K562 (cell line): ENCODE results near the gene CCDC167. TPM values are rescaled to one million over a fixed set of nuclear protein-coding genes. Genes with fewer than 3 reads are reported as not detected.

Source experiments
- CEBPG ChIP-seq, 3 experiments: fragments of 200-800 bp in 1 of 3; sonication (Bioruptor generic) in 1 of 3; sonication (generic) in 1 of 3; formaldehyde crosslinking in 1 of 3; IDR thresholded peaks in 2 of 3; conservative IDR thresholded peaks in 1 of 3; 2 replicates each; pipeline versions ENCODE4 v1.6.1 to v1.8.0; 2016 to 2022; ENCODE audit warnings: missing compliant biosample characterization in 2 of 3, missing genetic modification characterization in 2 of 3, mild to moderate bottlenecking in 1 of 3, missing genetic modification reagents in 1 of 3
- ELF1 ChIP-seq: fragments of 200-800 bp; sonication (Bioruptor generic); IDR thresholded peaks from 2 replicates; pipeline ENCODE4 v1.6.1; 2016; ENCODE audit warnings: missing genetic modification characterization, missing compliant biosample characterization
- ELK3 ChIP-seq: fragments of 450-650 bp; formaldehyde crosslinking; IDR thresholded peaks from 2 replicates; pipeline ENCODE4 v1.4.0; 2020; ENCODE audit warnings: mild to moderate bottlenecking
- ERF ChIP-seq: fragments of 450-650 bp; formaldehyde crosslinking; IDR thresholded peaks from 2 replicates; pipeline ENCODE4 v1.4.0; 2020; ENCODE audit warnings: mild to moderate bottlenecking, mixed read lengths
- HEY1 ChIP-seq: fragments of 250-450 bp; sonication (Bioruptor Pico); IDR thresholded peaks from 2 replicates; pipeline ENCODE4 v1.5.0; 2020; ENCODE audit warnings: mild to moderate bottlenecking, moderate library complexity, borderline replicate concordance
- MAFG ChIP-seq: fragments of 450-650 bp; conservative IDR thresholded peaks from 2 replicates; pipeline ENCODE4 v1.6.1; 2016; ENCODE audit warnings: missing genetic modification characterization, missing compliant biosample characterization
- PBX2 ChIP-seq, 2 experiments: IDR thresholded peaks in 1 of 2; conservative IDR thresholded peaks in 1 of 2; 2 replicates each; pipeline ENCODE4 v1.6.1; 2016; ENCODE audit warnings: low read depth in 2 of 2, mild to moderate bottlenecking in 1 of 2, missing compliant biosample characterization in 1 of 2, missing genetic modification characterization in 1 of 2, moderate library complexity in 1 of 2
- PKNOX1 ChIP-seq: fragments of 450-650 bp; IDR thresholded peaks from 2 replicates; pipeline ENCODE4 v1.6.1; 2016
- XRCC5 ChIP-seq: fragments of 200-400 bp; formaldehyde crosslinking; IDR thresholded peaks from 2 replicates; pipeline ENCODE4 v1.6.1; 2017; ENCODE audit warnings: low read depth, mild to moderate bottlenecking, low read length
- ZBTB8A ChIP-seq: fragments of 450-650 bp; IDR thresholded peaks from 2 replicates; pipeline ENCODE4 v1.6.1; 2018; ENCODE audit warnings: mild to moderate bottlenecking, moderate library complexity; ENCODE audit not compliant: partially characterized antibody
- ZNF407 ChIP-seq: fragments of 450-650 bp; IDR thresholded peaks from 2 replicates; pipeline ENCODE4 v1.6.1; 2016; ENCODE audit warnings: low read depth
- ZNF695 ChIP-seq: fragments of 450-650 bp; formaldehyde crosslinking; IDR thresholded peaks from 2 replicates; pipeline ENCODE4 v1.4.0; 2020; ENCODE audit warnings: mild to moderate bottlenecking, moderate library complexity
- polyA plus RNA-seq, 8 experiments: library from polyadenylated mRNA; depleted of rRNA in 4 of 8; stranded (reverse) in 5 of 8; unstranded in 3 of 8; fragments of >200 nt; fragmentation: Nextera tagmentation in 2 of 8; fragmentation: Illumina TruSeq in 1 of 8; extraction: Ambion mirVana in 2 of 8; extraction: Trizol in 1 of 8; gene quantifications; 2 replicates each; pipeline versions ENCODE4 v1.2.1 to v1.2.3, GENCODE V29; 2011 to 2014; ENCODE audit warnings: inconsistent platforms in 1 of 8, missing spikeins in 1 of 8
- total RNA-seq, 7 experiments: library from RNA; depleted of rRNA in 6 of 7; stranded (reverse); fragments of >200 nt in 6 of 7; fragmentation: Illumina TruSeq in 2 of 7; extraction: Trizol in 2 of 7; gene quantifications; 2 replicates each; pipeline versions ENCODE4 v1.2.1 to v1.2.3, GENCODE V29; 2011 to 2021; ENCODE audit warnings: low replicate concordance in 1 of 7

Gene CCDC167
- total and polyA plus RNA-seq, 9 of the 15 experiments (the other 6 are each of a cell fraction or from before 2014, with no cell fraction given) = 26.0 to 114 (median 45.2) TPM

- peak; percentile 48; the same call in 1 of the 2 replicates for TF ChIP-seq ELF1
- peak; percentile 70; the same call in 1 of the 2 replicates for TF ChIP-seq PKNOX1
- TF ChIP-seq HEY1 = no peak
- no peak for TF ChIP-seq MAFG (tag)
- no peak for TF ChIP-seq PBX2 (CRISPR knock-in tag; IDR thresholded peaks at IDR 0.05; ENCODE audit: low read depth)
- peak; percentile 87 for TF ChIP-seq PBX2 (tag; conservative IDR thresholded peaks at IDR 0.05; ENCODE audit: low read depth)
- no peak for TF ChIP-seq ELK3 (CRISPR knock-in tag)
- no peak for TF ChIP-seq CEBPG (CRISPR knock-in tag; IDR thresholded peaks at IDR 0.05)
- peak in 1 of 2 experiments; percentile 40; a peak in 1 of 4 replicates for TF ChIP-seq CEBPG (tag; conservative IDR thresholded peaks at IDR 0.05 in 1 of 2, IDR thresholded peaks at IDR 0.05 in 1 of 2)
- no peak for TF ChIP-seq ZNF695 (CRISPR knock-in tag)
- no peak for TF ChIP-seq ERF
- TF ChIP-seq ZNF407 = no peak
- TF ChIP-seq ZBTB8A = no peak
- TF ChIP-seq XRCC5 = no peak
These were observed 2.2 kb upstream of the CCDC167 start (continued) for GRCh38 chr6:37501632-37502491.
